SK-N-MC (cell line): Measurements from ENCODE around the gene ACO2.

Source experiments
- EZH2 ChIP-seq: fragments of 200-600 bp; sonication (generic); IDR thresholded peaks from one replicate; pipeline ENCODE4 v1.6.1; 2017; ENCODE audit warnings: antibody characterized with exemption
- FOXP2 ChIP-seq: optimal IDR thresholded peaks from 2 replicates; pipeline ENCODE3; 2011; ENCODE audit warnings: mild to moderate bottlenecking, moderate library complexity; ENCODE audit not compliant: insufficient read depth; ENCODE audit errors: extremely low read length, control extremely low read depth
- POLR2AphosphoS5 ChIP-seq: IDR thresholded peaks from 2 replicates; pipeline ENCODE4 v1.6.1; 2012; ENCODE audit warnings: mild to moderate bottlenecking, low read depth, low read length, borderline replicate concordance

GRCh38 chr22:41541484-41541883, 72.6 kb downstream of the ACO2 start:
- TF ChIP-seq POLR2AphosphoS5 (no peak), EZH2 (no peak), FOXP2 (no peak)
